ENCODE data around the gene LYST. TPM values are rescaled to one million over a fixed set of nuclear protein-coding genes. Genes with fewer than 3 reads are reported as not detected.

Gene LYST
- polyA plus RNA-seq, 1 donor (not counting 4 experiments of a cell fraction or from before 2014, with no cell fraction given) = 24.7 TPM

DNA sequence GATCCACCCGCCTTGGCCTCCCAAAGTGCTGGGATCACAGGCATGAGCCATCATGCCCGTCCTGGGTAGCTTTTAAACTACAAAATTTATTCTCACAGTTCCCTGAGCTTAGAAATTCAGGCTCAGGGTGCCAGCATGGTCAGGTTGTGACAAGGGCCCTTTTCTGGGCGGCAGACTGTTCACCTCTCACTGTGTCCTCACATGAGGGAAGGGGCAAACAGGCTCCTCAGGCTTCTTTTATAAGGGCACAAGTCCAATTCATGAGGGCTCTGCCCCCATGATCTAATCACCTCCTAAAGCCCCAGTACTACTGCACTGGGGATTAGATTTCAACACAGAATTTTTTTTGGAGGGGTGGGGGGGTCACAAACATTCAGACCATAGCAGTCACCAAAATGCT is 253.9 kb downstream of the LYST start:
- TF ChIP-seq, protein P1, sequence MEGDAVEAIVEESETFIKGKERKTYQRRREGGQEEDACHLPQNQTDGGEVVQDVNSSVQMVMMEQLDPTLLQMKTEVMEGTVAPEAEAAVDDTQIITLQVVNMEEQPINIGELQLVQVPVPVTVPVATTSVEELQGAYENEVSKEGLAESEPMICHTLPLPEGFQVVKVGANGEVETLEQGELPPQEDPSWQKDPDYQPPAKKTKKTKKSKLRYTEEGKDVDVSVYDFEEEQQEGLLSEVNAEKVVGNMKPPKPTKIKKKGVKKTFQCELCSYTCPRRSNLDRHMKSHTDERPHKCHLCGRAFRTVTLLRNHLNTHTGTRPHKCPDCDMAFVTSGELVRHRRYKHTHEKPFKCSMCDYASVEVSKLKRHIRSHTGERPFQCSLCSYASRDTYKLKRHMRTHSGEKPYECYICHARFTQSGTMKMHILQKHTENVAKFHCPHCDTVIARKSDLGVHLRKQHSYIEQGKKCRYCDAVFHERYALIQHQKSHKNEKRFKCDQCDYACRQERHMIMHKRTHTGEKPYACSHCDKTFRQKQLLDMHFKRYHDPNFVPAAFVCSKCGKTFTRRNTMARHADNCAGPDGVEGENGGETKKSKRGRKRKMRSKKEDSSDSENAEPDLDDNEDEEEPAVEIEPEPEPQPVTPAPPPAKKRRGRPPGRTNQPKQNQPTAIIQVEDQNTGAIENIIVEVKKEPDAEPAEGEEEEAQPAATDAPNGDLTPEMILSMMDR (optimal IDR thresholded peaks at IDR 0.05 in 1 of 3, IDR thresholded peaks at IDR 0.05 in 1 of 3, conservative IDR thresholded peaks at IDR 0.05 in 1 of 3; ENCODE audit: extremely low read depth in 1 of 3, insufficient read depth in 2 of 3, low read length in 3 of 3) = no peak
- TF ChIP-seq EZH2 (IDR thresholded peaks at IDR 0.05; ENCODE audit: low read length) = no peak
- Histone ChIP-seq H3K4me1 (ENCODE audit: control insufficient read depth, extremely low read depth, insufficient read depth, low read length) (peaks cover 10% of the 10 kb centered on the region), H4K20me1 (ENCODE audit: control insufficient read depth, extremely low read depth, insufficient read depth, low read length) (no peaks in the 10 kb centered on the region), H3K9me1 (ENCODE audit: control insufficient read depth, extremely low read depth, insufficient read depth, low read length) (no peaks in the 10 kb centered on the region), H3K4me2 (ENCODE audit: control insufficient read depth, extremely low read depth, insufficient read depth, low read depth, low read length) (no peak overlapping the region), H3K79me2 (ENCODE audit: control insufficient read depth, insufficient read depth, low read length) (no peaks in the 10 kb centered on the region), H3K27ac (ENCODE audit: control insufficient read depth, insufficient read depth, low read length) (no peak overlapping the region), H2AFZ (ENCODE audit: control insufficient read depth, low read length) (no peak overlapping the region), H3K9me3 (ENCODE audit: control insufficient read depth, low read depth, low read length) (no peaks in the 10 kb centered on the region), H3K36me3 (ENCODE audit: control insufficient read depth in 2 of 2, extremely low read depth in 1 of 2, insufficient read depth in 2 of 2, low read length in 2 of 2) (no peaks in the 10 kb centered on the region), H3K27me3 (ENCODE audit: control insufficient read depth, extremely low read depth, insufficient read depth, low read length) (no peaks in the 10 kb centered on the region), H3K4me3 (ENCODE audit: control insufficient read depth in 2 of 3, extremely low read depth in 1 of 3, insufficient read depth in 2 of 3, low read depth in 1 of 3, low read length in 3 of 3) (no peak overlapping the region), H3K9ac (ENCODE audit: control insufficient read depth, extremely low read depth, insufficient read depth, low read length) (no peak overlapping the region)
- FAIRE-seq (no peak), DNase-seq (ENCODE audit: low read depth, low spot score) (no peak)
- dilution Hi-C loops (cut with MboI; ENCODE audit: extremely low pct_ligation_motif_present, low sequenced_read_pairs) = no loop called here

Small RNA genes lying within 50 kb of the gene (small RNA-seq; reads per million reads assigned to genes)
- gene MIR1537 (ENCODE audit: insufficient read length in 3 of 3, low read depth in 3 of 3, low replicate concordance in 1 of 3) (0.07 to 18.0 (median 8.5) reads per million in 3 experiments), gene RNU6-968P (ENCODE audit: insufficient read length in 3 of 3, low read depth in 3 of 3, low replicate concordance in 1 of 3) (0 to 2.0 (median 0.75) reads per million in 3 experiments)

Other genes with a start within 250 kb of the LYST start
- gene GNG4, start 217.1 kb downstream of the LYST start, polyA plus RNA-seq = 0.02 to 0.07 TPM in 2 of 3 replicates, not detected in the other
- 1.6 to 2.5 TPM (median 1.8 TPM) in 3 replicates for gene NID1, start 198.2 kb upstream of the LYST start, polyA plus RNA-seq